NK-92 treated with Interleukin-12 subunit alpha and Interleukin-12 subunit beta, amount 100 ng/mL, for 24 hours (cell line): Measurements from ENCODE around the gene FAM72A.
A peak's percentile ranks its signal among the peaks of the same experiment; 100 is the strongest.
"Not testable (repeated sequence)": the region's sequence is repeated elsewhere in the genome, so short reads cannot be mapped to it uniquely, and the experiment has no call there.

ENCODE experiments used
- DNase-seq: peaks from one replicate; lab custom pipeline; 2025; lab: John Stamatoyannopoulos, UW

FAM72A gene

GRCh38 chr1:206202789-206203363 is at the start of gene FAM72A:
TSS of gene FAM72A (minus strand) at chr1:206202839. CDS start at chr1:206202025, 814 bp downstream.
- peak; percentile 96 for DNase-seq

DNA sequence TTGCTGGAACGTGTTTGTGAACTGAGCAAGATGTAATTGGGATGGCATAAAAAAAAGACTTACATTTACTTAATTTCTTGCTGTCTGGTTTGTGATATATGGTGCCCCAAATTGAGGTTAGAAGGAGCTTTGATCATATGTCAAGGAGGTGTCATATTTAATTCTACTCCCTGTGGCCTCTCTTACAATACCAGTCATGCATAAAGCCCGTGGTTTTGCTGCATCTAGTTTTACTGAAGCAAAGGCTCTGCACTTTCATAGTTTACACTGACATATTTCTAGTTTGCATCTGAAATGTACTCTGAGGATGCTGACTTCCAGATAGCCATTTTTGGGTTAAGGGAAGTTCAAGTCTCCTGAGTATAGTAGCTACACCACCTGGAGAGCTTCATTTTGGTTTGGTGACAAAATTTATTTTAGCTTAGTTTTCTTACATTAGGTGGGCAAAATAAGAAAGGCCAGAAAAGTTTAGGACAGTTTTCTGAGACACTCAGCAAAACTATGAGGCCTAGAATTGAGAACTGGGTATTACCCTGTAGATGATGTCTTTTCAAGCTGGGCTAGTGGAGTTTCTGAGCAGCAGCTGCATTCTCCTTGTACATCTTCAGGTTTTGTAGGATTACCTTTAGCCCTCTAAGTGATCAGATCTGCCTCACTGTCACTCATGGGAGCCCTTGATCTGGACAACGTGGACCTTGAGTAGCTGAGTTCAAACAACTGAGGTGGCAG is 48.5 kb upstream of the FAM72A start:
- DNase-seq: not testable (repeated sequence)

DNA sequence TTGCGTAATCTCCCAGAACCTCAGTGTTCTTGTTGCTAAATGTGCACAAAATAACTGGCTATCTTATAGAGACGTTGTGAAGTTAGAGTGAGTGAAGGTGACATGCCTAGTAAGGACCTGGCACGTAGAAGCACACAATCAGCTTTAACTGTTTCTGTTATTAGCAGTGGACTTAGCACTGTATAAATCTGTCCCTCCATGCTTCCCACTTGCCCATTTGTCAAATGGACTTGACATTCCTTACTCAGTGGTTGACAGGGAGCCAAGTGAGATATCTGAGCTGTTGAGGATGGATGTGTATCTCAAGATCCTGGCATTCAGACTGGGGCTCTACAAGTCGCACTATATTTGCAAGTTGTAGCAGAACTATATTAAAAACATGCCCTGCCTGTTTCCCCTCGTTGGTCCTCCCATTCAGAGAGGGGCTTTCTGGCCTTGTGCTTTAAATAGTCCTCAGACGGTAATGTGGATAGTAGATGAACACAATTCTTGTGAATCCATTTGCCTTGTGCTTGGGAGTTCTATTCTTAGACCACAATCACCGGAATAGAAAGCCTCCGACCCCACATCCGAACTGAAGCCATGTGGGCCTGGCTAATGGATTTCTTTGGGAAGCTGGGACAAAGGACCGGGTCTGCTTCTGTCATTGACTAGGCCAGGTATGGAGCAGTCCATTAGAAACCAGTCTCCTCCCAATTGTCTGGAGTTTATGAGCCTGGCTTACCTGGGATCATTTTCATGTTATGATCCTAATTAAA is 43.7 kb upstream of the FAM72A start:
- DNase-seq: not testable (repeated sequence)

DNA sequence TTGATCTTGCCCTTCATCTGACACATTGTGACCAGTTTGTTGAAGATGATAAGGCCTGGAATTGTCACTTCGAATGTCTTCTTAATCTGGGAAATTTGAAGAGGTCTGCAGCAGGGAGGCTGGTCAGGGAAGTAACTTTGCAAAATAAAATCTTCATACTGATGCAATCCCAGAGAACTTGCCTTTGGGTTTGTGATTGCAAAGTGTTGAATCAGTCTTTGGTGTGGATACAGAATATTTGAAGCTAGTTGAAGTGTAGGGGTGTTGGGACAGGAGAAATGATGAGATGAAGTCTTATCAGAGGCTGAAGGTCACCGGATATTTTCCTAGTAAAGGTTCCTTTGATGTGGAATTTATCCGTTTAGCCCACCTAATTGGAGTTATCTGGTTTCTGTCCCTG is 42.8 kb upstream of the FAM72A start:
- DNase-seq: not testable (repeated sequence)

- DNase-seq: not testable (repeated sequence)
Observed at GRCh38 chr1:206243335-206243734, 40.7 kb upstream of the FAM72A start.

DNA sequence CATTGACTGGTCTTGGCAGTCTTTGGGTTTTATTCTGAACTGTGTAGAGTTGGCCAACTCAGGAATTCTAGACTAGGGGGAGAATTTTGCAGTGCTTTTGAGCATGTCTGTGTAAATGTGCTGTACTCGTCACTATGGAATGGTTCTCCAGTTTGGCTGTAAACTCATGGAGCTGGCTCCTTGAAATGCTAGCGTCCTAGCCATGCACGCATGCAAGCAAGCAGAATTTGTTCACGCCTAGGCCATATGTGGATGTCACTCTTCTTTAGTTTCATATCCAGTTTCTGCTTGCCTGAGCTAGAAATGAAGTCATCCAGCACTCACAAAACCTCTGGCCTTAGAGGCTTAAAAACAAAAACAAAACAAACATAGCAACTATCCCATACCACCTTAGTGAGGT is 37.6 kb upstream of the FAM72A start:
- not testable (repeated sequence) for DNase-seq

DNA sequence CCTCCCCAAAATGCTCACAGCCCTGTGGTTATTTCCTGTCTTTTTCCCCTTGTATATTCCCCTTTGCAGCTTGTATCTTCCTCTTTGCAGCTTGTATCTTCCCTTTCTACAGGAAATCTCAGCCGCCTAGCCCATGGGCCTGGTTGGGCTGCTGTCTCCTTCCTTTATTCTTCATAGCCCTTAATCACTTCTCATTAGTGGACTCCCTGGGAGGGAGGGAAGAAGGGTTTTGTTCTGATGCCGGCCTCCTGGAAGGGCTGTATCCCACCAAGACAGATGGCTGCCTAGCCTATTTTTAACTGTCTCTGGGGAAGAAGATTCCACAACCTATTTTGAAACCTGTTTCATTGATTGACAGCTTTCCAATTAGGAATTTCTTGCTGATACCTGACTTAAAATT is 32.6 kb upstream of the FAM72A start:
- DNase-seq: not testable (repeated sequence)

- not testable (repeated sequence) for DNase-seq
Observed at GRCh38 chr1:206234189-206234916, 31.7 kb upstream of the FAM72A start.

DNA sequence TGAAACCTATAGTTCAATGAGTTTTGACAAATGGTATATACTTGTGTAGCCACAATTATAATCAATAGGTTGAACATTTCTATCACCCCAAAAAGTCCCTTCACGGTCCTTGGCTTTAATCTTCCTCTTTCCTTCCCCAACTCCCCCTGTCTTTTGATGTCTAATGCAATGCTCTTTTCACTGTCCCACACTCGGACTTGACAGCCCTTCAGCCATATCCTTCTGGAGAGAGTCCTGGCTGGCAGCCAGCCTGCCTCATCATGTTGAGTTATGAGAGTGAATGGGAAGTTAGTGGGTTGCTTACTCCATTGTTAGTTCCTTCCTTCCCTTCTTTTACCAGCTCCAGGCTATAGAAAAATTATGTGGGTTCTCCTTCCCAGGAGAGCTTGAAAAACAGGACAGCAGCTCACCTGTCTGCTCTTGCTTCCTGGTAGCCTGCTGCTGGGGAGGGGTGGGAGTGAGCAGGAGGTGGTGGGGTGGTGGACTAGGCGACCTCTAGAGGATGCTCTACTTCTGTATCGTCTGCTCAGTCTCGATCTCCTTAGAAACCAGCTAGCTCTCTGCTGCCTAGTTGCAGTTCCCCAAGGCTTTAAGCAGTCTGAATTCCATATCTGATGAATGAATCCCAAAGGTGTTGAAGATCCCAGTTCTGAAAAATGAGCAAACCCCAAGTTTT is 30.5 kb upstream of the FAM72A start:
- not testable (repeated sequence) for DNase-seq

DNA sequence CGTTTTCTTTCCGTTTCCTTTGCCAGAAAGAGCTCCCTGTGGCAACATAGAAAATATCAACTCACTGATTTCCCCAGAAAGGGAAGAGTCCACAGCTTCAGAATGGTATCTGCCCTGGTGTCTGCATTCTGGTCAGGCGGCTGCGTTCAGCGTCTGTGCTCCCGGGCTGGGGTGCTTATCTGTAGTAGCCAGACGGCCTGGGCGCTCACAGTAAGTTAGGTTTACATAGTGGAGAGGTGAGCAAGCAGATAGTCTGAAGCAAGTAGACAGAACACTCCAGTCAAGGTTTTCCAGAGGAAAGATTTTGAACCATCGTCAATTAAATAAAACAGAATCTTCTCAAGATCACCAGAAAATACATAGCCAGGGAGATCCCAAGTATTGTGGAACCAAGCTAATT is 29.4 kb upstream of the FAM72A start:
- DNase-seq: not testable (repeated sequence)

DNA sequence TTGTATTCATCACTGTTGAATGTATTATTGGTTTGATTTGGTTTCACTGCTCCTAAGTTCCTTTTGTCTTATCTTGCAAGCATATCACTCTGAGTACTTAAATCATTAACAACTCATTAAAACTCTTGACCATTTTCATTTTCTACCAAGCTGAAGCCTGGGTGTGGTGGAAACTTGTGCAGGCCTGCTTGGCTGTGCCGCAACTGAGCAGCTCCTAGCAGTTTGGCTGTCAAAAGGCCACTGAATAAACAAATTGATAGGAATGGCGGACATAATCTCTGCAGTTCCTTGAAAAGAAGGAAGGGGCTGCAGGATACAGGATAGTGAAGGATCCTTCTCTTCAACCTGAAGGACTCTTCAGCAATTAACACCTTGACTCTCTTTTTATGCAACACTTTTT is 26.6 kb upstream of the FAM72A start:
- DNase-seq: not testable (repeated sequence)

- DNase-seq: not testable (repeated sequence)
Observed at GRCh38 chr1:206226886-206227285, 24.2 kb upstream of the FAM72A start.

DNA sequence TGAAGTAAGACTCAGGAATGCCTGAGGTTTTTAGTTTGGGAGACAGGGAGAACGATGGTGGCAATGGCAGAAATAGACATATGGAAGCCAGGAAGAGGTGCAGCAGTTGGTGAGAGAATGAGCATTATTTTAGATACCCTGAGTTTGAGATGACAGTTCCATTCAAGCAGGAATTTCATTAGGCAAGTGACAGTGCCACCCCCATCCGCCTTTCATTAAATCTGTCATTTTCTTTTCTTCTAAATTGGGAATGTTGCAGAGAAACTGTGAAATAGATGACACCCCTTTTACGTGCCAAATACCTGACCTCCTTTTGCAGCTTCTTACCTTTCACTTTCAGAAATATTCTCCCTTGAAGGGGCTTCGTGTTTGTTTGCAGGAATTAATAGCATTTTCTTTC is 22.7 kb upstream of the FAM72A start:
- not testable (repeated sequence) for DNase-seq

- DNase-seq: not testable (repeated sequence)
Observed at GRCh38 chr1:206224190-206224776, 21.6 kb upstream of the FAM72A start.

DNA sequence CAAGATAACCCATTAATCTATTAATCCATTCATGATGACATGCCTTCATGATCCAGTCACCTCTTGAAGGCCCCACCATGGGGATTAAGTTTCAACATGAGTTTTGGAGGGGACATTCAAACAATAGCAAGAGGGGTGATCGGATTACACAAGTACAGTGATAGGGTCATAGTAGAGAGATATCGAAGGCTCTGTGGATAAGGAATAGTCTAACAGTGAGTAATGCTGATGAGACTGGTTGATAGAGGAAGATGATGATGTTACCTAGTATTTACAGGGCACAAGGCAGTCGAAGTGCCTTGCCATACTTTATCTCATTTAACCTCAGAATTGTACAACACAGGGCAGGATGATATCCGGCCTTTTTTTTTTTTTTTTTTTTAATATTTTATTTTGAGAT is 18.9 kb upstream of the FAM72A start:
- DNase-seq: not testable (repeated sequence)

GRCh38 chr1:206220332-206221000 is 17.8 kb upstream of the FAM72A start:
- DNase-seq: not testable (repeated sequence)

GRCh38 chr1:206219514-206220331 is 17.1 kb upstream of the FAM72A start:
- DNase-seq: not testable (repeated sequence)

DNA sequence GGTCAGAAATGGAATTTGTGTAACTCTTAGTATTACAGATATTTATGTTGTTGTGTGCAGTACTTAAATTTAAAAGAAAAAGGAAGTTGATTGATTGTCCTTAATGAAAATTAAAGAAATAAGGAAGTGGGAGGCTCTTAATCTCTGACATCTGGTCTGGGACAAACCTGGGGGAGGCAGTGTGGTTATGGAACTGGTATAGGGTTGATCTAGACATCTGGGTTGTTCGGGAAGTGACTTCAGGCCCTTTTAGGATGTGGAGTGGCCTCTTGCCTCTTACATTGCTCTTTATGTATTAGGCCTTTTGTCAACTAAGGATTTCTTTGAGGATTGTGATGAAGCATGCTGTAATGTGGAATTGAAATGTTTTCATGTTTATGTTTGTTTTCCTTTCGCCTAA is 16.1 kb upstream of the FAM72A start:
- DNase-seq: not testable (repeated sequence)

DNA sequence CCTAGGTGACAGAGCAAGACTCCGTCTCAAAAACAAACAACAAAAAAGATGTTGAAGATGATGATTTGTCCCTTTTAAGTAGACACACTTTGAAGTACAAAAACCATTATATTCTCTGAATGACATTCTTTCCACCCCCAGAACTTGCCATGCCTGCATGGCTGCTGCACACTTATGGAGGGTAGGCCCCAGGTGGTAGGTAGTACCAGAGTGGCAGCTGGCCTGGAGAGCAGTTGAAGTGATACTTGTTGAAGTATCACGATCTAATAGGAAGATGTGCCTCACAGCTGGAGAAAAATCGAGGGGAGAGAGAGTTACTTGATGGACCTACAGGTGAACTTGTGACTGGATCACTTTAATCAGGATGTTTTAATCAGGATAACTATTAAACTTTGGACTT is 15.6 kb upstream of the FAM72A start:
- DNase-seq: not testable (repeated sequence)
